ENCODE results near the gene TBC1D9. TPM values are rescaled to one million over a fixed set of nuclear protein-coding genes. Genes with fewer than 3 reads are reported as not detected.
"Not testable (repeated sequence)": the region's sequence is repeated elsewhere in the genome, so short reads cannot be mapped to it uniquely, and the experiment has no call there.

Gene TBC1D9
- total RNA-seq, 2 donors from 2014 or later = 28.6 to 34.2 TPM

GRCh38 chr4:140748171-140748570 lies 8.0 kb downstream of the TBC1D9 start:
- H3K9me3 ChIP-seq = no peaks in the 10 kb centered on the region
- no peak overlapping the region for H3K27ac ChIP-seq
- DNase-seq (ENCODE audit: low spot score) = no peak
- H3K4me3 ChIP-seq = no peak overlapping the region
- intact Hi-C loops (cut with DNase I) = no loop called here
- no peaks in the 10 kb centered on the region for H3K27me3 ChIP-seq (replicated peaks; ENCODE audit: insufficient read depth)
- H3K4me1 ChIP-seq (replicated peaks) = no peaks in the 10 kb centered on the region
- no peak for TF ChIP-seq CTCF (IDR thresholded peaks at IDR 0.05)
- no peak for TF ChIP-seq POLR2A (IDR thresholded peaks at IDR 0.05)
- TF ChIP-seq POLR2AphosphoS5 (IDR thresholded peaks at IDR 0.05) = no peak
- H3K36me3 ChIP-seq = no peaks in the 10 kb centered on the region
- WGBS = 97% methylated on average over 1 of the region's 1 CpG

GRCh38 chr4:140746546-140746945 lies 9.6 kb downstream of the TBC1D9 start:
- H3K4me1 ChIP-seq (replicated peaks); intact Hi-C loops (cut with DNase I): not testable (repeated sequence)
- 97% methylated on average over 7 of the region's 7 CpGs for WGBS

DNA sequence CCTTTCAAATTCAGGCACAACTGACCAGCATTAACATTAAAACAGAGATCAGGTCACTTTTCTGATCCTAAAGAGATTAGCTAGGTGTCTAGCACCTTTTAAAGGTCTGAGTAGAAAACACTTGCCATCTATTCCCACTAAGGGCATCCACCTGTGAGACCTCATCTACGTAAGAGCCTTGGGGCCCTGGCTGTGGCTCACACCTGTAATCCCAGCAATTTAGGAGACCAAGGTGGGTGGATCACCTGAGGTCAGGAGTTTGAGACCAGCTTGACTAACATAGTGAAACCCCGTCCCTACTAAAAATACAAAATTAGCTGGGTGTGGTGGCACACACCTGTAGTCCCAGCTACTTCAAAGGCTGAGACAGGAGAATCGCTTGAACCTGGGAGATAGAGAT lies 11.8 kb downstream of the TBC1D9 start:
- 89% methylated on average over 3 of the region's 3 CpGs for whole genome bisulfite sequencing
- H3K27ac ChIP-seq = no peak overlapping the region
- no peak for DNase-seq (ENCODE audit: low spot score)
- H3K27me3 ChIP-seq (replicated peaks; ENCODE audit: insufficient read depth) = no peaks in the 10 kb centered on the region
- no peaks in the 10 kb centered on the region for H3K4me1 ChIP-seq (replicated peaks)
- H3K9me3 ChIP-seq = no peaks in the 10 kb centered on the region
- intact Hi-C loops (cut with DNase I) = no loop called here
- no peak overlapping the region for H3K4me3 ChIP-seq
- TF ChIP-seq CTCF (IDR thresholded peaks at IDR 0.05) = no peak
- TF ChIP-seq POLR2AphosphoS5 (IDR thresholded peaks at IDR 0.05) = no peak
- no peak for TF ChIP-seq POLR2A (IDR thresholded peaks at IDR 0.05)
- H3K36me3 ChIP-seq = no peaks in the 10 kb centered on the region

More at GRCh38 chr4:140746546-140746945, 9.6 kb downstream of the TBC1D9 start:
- not testable (repeated sequence) for H3K27ac ChIP-seq; H3K27me3 ChIP-seq (replicated peaks; ENCODE audit: insufficient read depth); H3K9me3 ChIP-seq; H3K4me3 ChIP-seq; H3K36me3 ChIP-seq; DNase-seq (ENCODE audit: low spot score)

DNA sequence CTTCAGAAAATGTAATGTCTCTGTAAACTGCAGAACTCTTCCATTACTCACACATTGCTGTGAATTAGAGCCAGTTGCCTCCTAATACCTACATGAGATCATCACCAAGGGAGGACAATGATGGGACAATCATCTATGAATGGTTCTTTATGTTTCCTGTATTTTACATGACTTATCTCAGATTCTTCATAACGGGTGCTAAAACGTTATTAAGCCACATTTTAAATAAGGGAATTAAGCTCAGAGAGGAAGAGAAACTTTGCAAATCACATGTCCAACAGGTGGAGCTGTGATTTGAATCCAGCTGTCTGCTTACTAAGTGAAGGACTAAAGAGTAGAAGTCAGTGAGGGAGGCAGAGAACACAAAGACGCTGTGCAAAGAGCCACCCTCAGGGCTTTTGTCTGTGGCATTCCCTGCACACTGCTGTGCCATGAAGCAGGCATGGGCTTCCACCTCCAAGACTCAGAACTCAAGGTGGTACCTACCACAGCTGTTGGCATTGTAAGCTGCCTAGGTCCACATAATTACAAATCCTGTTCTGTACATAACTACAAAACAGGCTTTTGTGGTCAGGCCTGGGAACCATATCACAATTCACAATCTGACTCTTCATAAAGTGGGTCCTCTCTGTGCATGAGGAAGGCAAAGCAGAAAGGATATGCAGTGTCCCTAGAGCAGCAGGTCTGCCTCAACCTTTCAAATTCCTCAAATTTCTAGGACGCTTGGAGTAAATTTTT lies 12.8 kb downstream of the TBC1D9 start:
- H3K36me3 ChIP-seq = no peaks in the 10 kb centered on the region
- intact Hi-C loops (cut with DNase I) = no loop called here
- H3K4me3 ChIP-seq = no peak overlapping the region
- no peaks in the 10 kb centered on the region for H3K9me3 ChIP-seq
- no peak for DNase-seq (ENCODE audit: low spot score)
- no peak overlapping the region for H3K27ac ChIP-seq
- H3K27me3 ChIP-seq (replicated peaks; ENCODE audit: insufficient read depth) = no peaks in the 10 kb centered on the region
- 24% methylated on average over 4 of the region's 4 CpGs for WGBS
- no peaks in the 10 kb centered on the region for H3K4me1 ChIP-seq (replicated peaks)
- TF ChIP-seq CTCF (IDR thresholded peaks at IDR 0.05) = no peak
- no peak for TF ChIP-seq POLR2AphosphoS5 (IDR thresholded peaks at IDR 0.05)

DNA sequence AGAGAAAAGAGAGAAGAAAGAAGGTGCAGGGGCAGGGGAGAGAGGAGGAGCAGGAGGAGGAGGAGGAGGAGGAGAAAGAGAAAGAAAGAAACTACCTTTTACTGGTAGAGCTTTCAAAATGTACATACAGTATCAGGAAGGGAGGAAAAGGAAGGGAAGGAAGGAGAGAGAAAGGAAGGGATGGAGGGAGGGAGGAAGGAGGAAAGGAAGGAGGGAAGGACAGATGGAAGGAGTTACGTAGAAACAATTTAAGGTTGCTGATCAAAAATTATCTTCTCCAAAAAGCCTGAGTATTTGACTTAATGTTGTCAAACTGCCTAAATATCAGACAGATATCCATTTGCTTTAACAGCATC lies 13.4 kb downstream of the TBC1D9 start:
- Histone ChIP-seq H3K27ac (no peak overlapping the region), H3K36me3 (no peaks in the 10 kb centered on the region), H3K27me3 (replicated peaks; ENCODE audit: insufficient read depth) (no peaks in the 10 kb centered on the region), H3K4me3 (no peak overlapping the region), H3K4me1 (replicated peaks) (no peaks in the 10 kb centered on the region), H3K9me3 (no peaks in the 10 kb centered on the region)
- TF ChIP-seq CTCF (IDR thresholded peaks at IDR 0.05) = no peak
- no peak for TF ChIP-seq POLR2A (IDR thresholded peaks at IDR 0.05)
- no peak for TF ChIP-seq POLR2AphosphoS5 (IDR thresholded peaks at IDR 0.05)
- WGBS = 96% methylated on average over 1 of the region's 1 CpG
- no peak for DNase-seq (ENCODE audit: low spot score)
- intact Hi-C loops (cut with DNase I) = no loop called here

All from prostate gland (tissue), 2 donors.